Breast epithelium (tissue), 3 donors: Measurements from ENCODE around the gene ZFYVE21.

Experiments used
- CTCF ChIP-seq, 3 donors: fragments of 450-650 bp; IDR thresholded peaks; one replicate each; pipeline ENCODE4 v1.5.1; 2016 to 2017; ENCODE audit warnings: antibody characterized with exemption in 3 of 3, mild to moderate bottlenecking in 3 of 3, moderate library complexity in 3 of 3
- POLR2A ChIP-seq: fragments of 450-650 bp; IDR thresholded peaks from one replicate; pipeline ENCODE4 v1.6.1; 2016; ENCODE audit warnings: antibody characterized with exemption, mild to moderate bottlenecking, moderate library complexity
- POLR2AphosphoS5 ChIP-seq, 3 donors: sonication (generic); formaldehyde crosslinking; IDR thresholded peaks; one replicate each; pipeline ENCODE4 v1.6.1; 2017; ENCODE audit warnings: antibody characterized with exemption in 3 of 3

- TF ChIP-seq POLR2A (no peak), CTCF (IDR thresholded peaks at IDR 0.05) (no peak), POLR2AphosphoS5 (IDR thresholded peaks at IDR 0.05) (no peak)
Observed at GRCh38 chr14:103765526-103765925, 49.9 kb downstream of the ZFYVE21 start.
